HT-29 (cell line): ENCODE data around the gene BANK1. TPM values are rescaled to one million over a fixed set of nuclear protein-coding genes. Genes with fewer than 3 reads are reported as not detected.
"Not testable (repeated sequence)": the region's sequence is repeated elsewhere in the genome, so short reads cannot be mapped to it uniquely, and the experiment has no call there.

ENCODE experiments used
- DNase-seq: peaks from one replicate; pipeline ENCODE4 v3.0.0-alpha.2; 2015; ENCODE audit warnings: low spot score
- total RNA-seq: library from RNA; depleted of rRNA; stranded (reverse); fragments of >200 nt; shearing (Covaris generic); gene quantifications from 2 replicates; pipeline ENCODE4 v1.2.3, GENCODE V29; 2014

BANK1 gene
- total RNA-seq, 1 experiment from 2014 or later, result 0.43 TPM

GRCh38 chr4:101886826-101887225 lies 96.3 kb downstream of the BANK1 start:
- no peak for DNase-seq

GRCh38 chr4:101888472-101888871 lies 97.9 kb downstream of the BANK1 start:
- DNase-seq, result no peak

DNA sequence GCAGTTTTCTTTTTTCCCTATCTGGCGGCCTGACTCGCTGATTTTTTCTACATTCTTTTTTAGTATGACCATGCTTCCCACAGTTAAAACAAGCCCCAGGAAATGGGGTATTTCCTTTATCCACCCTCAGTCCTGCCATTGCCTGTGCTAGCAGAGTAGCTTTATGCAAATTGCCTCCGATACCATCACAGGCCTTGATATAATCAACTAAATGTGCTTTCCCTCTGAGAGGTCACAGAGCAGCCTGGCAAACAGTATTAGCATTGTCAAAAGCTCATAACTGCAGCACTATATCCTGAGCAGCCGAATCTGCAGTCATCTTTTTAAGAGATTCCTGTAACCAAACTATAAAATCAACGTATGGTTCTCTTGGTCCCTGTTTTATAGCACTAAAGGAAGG lies 115.0 kb downstream of the BANK1 start:
- DNase-seq, result not testable (repeated sequence)

GRCh38 chr4:101910786-101911373 lies 120.3 kb downstream of the BANK1 start:
- DNase-seq, result no peak

- DNase-seq, result no peak
Measured at GRCh38 chr4:101911616-101912015, 121.1 kb downstream of the BANK1 start.

- DNase-seq, result no peak
Measured at GRCh38 chr4:101914761-101915160, 124.2 kb downstream of the BANK1 start.

DNA sequence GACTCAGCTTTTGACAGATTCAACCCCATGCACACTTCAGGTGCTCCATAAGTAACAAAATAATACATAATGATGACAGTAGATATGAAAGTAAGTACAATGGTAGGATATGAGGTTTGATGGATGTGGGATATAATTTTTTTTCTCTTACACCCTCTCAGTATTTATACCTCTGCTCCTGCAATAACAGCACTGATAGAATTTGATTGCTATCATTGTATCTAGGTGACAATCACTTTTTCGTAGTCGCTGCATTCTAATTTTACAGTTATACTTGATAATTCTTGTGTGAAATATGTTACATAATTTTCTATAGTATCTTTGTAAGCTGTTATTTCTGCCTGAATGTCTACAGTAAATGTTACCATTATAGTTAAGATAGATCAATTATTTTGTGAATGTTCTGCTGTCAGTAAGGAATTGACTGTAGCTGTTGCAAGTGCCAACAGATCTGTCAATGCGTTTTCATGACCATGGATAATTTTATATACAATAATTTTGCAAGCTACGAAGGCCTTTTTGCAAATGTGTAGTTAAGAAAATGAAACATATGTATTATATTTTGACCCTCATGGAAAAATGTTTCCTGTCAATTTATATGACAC lies 128.9 kb downstream of the BANK1 start:
- DNase-seq, result no peak

GRCh38 chr4:101921370-101921769 lies 130.8 kb downstream of the BANK1 start:
- DNase-seq, result no peak

DNA sequence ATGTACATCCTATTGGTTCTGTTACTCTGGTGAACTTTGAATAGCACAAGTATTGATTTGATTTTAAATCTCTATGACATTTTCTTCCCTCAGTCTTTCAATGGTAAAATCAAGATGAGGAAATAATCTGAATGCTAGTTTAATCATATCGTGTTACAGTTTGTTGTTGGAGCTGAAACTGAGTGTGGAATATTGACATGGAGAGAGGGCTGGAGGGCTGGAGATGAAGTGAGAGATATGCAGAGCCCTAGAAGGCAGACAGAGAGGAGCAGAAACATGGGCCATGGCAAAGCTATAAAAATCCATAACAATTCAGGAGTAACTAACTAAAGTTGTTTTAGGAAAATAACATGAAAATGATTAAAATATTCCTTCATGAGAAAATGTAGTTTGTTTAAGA lies 141.1 kb downstream of the BANK1 start:
- no peak for DNase-seq

DNA sequence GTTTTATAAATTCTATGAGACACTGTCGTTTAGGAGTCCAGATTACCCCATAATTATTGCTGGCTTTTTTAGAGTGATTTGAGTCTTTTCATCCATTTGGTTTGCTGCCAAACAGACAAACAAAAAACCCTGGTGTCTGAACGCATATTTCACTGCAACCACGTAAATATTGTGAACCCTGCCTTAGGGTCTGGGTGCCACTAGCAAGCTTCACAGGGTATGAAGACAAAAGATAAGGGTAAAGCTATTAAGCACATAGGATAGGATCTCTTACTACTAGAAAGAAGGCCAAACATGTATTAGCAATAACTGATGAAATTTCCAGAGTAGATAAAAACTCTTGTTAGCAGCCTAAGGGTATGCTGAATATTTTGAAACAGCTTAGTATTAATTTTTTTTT lies 143.3 kb downstream of the BANK1 start:
- DNase-seq, result no peak

DNA sequence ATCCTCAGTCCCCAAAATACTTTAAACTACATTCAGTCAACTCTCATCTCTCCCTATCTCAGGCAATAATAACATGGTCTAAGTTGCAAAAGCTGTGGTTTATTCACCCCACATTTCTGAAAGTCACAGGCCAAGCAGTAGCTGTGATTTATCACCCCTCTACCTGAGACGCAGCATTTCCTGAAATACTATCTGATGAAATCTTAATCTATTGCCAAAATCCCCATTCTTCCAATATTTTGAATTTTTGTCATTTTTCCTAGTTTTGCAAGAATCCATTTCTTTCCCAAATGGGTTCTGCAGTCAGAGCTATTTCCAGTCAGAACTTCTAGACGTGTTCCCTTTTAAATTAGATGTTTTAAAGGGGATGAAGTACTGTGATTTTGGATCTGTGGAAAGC lies 148.3 kb downstream of the BANK1 start:
- no peak for DNase-seq

GRCh38 chr4:101941816-101942358 lies 151.4 kb downstream of the BANK1 start:
- DNase-seq, result no peak

- no peak for DNase-seq
Measured at GRCh38 chr4:101942891-101943290, 152.4 kb downstream of the BANK1 start.

- DNase-seq, result no peak
Measured at GRCh38 chr4:101944649-101945048, 154.1 kb downstream of the BANK1 start.

DNA sequence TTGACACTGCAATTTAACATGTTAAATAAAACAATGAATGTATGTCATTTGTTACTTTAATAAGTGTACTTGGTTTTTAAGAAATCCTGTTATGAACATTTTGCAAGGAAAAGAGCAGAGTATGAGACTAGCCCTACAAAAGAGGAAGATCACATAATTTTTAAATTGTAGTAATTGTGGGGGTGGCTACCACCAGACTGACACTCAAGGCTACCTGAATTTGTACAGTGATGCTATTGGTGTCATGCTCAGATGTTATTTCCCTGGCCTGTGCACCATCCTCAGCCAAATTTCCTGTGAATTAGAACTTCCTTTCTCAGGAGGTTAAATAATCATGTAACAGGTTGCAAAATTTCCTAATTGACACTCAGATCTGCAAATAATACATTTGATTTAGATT lies 157.5 kb downstream of the BANK1 start:
- DNase-seq, result no peak

- no peak for DNase-seq
Measured at GRCh38 chr4:101948951-101949350, 158.4 kb downstream of the BANK1 start.

DNA sequence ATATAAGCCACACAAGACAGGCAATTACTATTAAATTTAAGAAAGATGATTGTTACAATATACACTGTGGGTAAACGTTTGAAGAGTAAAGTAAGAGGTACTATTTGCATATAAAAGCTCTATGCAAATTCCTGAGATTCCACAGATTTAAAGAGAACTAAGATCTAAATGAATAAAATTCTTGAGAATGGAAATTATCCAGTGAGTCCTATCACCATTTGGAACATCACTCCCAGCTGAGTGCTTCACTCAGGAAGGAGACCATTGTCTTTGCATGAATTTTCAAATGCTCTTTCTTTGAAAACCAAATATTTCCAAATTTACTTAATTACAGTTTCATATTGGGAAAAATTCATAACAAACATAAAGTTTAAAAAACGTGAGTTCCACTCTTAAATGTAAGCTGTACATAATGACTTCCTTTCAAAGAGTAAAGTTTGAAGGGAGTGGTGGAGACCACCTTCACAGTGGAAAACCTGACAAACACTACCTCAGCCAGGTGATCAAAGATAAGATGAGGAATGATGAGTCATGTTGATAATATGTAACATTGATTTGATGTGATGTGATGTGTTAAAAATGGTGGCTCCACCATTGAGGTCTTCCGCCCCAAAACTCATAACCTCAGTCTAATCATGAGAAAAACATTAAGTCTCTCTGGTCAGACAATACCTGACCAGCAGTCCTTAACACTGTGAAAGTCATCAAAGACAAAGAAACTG lies 159.9 kb downstream of the BANK1 start:
- no peak for DNase-seq

DNA sequence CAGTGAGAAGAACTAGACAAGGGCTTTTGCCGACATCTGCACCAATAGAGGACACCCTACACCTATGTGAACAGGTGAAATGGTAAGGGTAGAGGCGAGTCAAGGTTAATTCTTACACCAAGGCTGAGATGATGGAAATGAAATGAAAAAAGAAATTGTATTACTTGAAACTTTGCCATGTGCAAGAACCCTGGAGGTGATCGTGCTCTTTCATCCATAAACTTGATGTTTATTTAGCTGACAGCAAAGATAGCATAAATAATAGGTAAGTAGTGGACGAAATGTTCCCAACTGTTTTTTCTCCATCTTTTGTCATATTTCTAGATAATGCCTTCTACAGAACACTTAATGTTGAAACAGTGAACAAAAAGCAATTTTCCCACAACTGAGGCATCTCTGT lies 162.5 kb downstream of the BANK1 start:
- no peak for DNase-seq

- DNase-seq, result no peak
Measured at GRCh38 chr4:101953949-101954348, 163.4 kb downstream of the BANK1 start.

DNA sequence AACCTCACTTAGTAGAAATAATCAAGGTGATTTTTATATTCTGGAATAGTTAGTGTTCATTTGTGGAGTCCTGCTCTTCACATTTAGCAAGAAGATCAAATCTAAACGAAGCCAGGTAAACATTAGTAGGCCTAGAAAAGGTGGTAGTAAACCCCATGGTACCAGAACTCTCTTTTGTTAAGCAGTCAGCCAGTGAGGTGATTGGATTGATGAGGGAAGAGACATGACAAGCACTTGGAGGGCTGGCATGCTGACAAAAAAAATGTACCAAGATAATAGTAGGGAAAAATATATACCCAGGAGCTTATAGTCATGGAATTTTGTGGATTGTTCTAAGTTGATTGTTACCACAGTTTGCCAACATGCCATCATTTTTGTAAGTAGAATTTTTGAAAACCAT lies 163.8 kb downstream of the BANK1 start:
- no peak for DNase-seq

DNA sequence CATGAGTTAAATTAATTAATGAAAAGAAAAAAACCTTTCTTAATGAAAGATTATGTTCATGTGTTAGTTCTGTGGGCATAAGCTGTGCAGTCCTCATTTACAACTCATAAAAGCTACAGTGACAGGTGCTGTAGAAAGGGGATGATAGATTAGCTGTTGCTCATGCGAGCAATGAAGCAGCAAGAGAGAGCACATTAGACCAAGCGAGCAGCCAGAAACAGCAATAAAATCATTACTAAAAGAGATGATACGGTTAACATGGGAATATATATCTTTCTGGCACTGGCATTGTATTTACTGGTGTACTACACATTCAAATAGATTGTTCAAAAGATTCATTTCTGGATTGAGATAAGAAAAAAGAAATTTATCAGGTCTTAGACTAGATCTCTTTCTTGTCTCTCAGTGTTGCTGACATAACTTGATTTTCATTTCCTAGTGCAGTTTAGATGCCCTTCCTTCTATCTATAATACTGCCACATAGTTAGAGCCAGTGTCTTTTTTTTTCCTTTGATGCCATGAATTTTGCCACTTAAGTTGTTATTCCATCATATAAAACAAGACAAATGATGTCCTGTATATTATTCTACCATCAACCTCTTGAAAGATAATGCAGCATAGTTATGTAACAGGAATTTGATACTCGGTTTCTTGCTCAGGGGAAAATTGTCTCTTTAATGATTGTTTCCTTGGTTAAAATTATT lies 164.6 kb downstream of the BANK1 start:
- DNase-seq, result no peak
